Caco-2 (cell line): ENCODE results near the gene RUNX1. TPM values are rescaled to one million over a fixed set of nuclear protein-coding genes. Genes with fewer than 3 reads are reported as not detected.

Experiments
- BruUV-seq: library from RNA; stranded (reverse); fragments of 400-500 nt; replicated peaks from 2 replicates; lab custom pipeline; 2021; lab: Mats Ljungman, UMichigan
- CTCF ChIA-PET: fragments of 300-600 bp; sonication (Branson Sonifier 250); formaldehyde crosslinking; loops from one replicate; lab custom pipeline; 2022; ENCODE audit warnings: antibody characterized with exemption; lab: Charles Lee
- POLR2A ChIA-PET: fragments of 300-600 bp; sonication (Branson Sonifier 250); formaldehyde crosslinking; loops from one replicate; lab custom pipeline; 2022; ENCODE audit warnings: antibody characterized with exemption; lab: Charles Lee
- DNase-seq, 2 experiments: peaks; one replicate each; pipeline versions ENCODE4 v3.0.0 to v3.0.0-alpha.2; 2020 to 2022
- H3K27me3 ChIP-seq: replicated peaks from 2 replicates; pipeline ENCODE4 v1.6.0; 2011; ENCODE audit warnings: low read length; ENCODE audit not compliant: control insufficient read depth, insufficient read depth
- H3K36me3 ChIP-seq: 2 replicates; pipeline ENCODE4 v1.5.1; 2011; ENCODE audit warnings: low read length; ENCODE audit not compliant: control insufficient read depth, insufficient read depth
- H3K4me1 ChIP-seq: fragments of 250-450 bp; sonication (Bioruptor Pico); 2 replicates; pipeline ENCODE4 v1.5.1; 2020; ENCODE audit warnings: mild to moderate bottlenecking
- H3K4me3 ChIP-seq: 2 replicates; pipeline ENCODE4 v1.5.1; 2011; ENCODE audit warnings: low read depth, mild to moderate bottlenecking, control low read depth, low read length
- H3K9me3 ChIP-seq: fragments of 250-450 bp; sonication (Bioruptor Pico); 2 replicates; pipeline ENCODE4 v1.5.1; 2020; ENCODE audit warnings: mild to moderate bottlenecking, moderate library complexity
- H3K27ac Mint-ChIP-seq: one replicate; pipeline ENCODE4 v1.8.0; 2022; ENCODE audit warnings: mixed read lengths; ENCODE audit not compliant: unreplicated experiment
- H3K27me3 Mint-ChIP-seq: one replicate; pipeline ENCODE4 v1.8.0; 2022; ENCODE audit warnings: mixed read lengths; ENCODE audit not compliant: insufficient read depth, unreplicated experiment
- H3K36me3 Mint-ChIP-seq: one replicate; pipeline ENCODE4 v1.8.0; 2022; ENCODE audit warnings: mild to moderate bottlenecking, mixed read lengths; ENCODE audit not compliant: insufficient read depth, unreplicated experiment
- H3K4me1 Mint-ChIP-seq: one replicate; pipeline ENCODE4 v1.8.0; 2022; ENCODE audit warnings: low read depth, mixed read lengths; ENCODE audit not compliant: unreplicated experiment
- H3K4me3 Mint-ChIP-seq: one replicate; pipeline ENCODE4 v1.8.0; 2022; ENCODE audit warnings: mild to moderate bottlenecking, moderate library complexity, mixed read lengths; ENCODE audit not compliant: unreplicated experiment
- H3K9me3 Mint-ChIP-seq: one replicate; pipeline ENCODE4 v1.8.0; 2022; ENCODE audit warnings: mixed read lengths; ENCODE audit not compliant: unreplicated experiment
- intact Hi-C: fragments of 100-400 bp; cut with micrococcal nuclease; formaldehyde crosslinking; loops from one replicate; pipeline ENCODE4 v1.10.0; 2022; ENCODE audit not compliant: unreplicated experiment
- total RNA-seq: library from RNA; stranded (reverse); gene quantifications from 2 replicates; pipeline ENCODE4 v1.2.3, GENCODE V29; 2022
- TF ChIP-seq, protein P1 (sequence below), 2 experiments: fragments of 200-600 bp in 1 of 2; IDR thresholded peaks; 1 replicate in 1 of 2; 2 replicates in 1 of 2; pipeline versions ENCODE4 v1.5.1 to v1.8.0; 2011 to 2022; ENCODE audit warnings: antibody characterized with exemption in 1 of 2, control low read depth in 1 of 2, inconsistent platforms in 1 of 2, low read depth in 1 of 2, low read length in 1 of 2, mild to moderate bottlenecking in 1 of 2, moderate library complexity in 1 of 2; ENCODE audit not compliant: insufficient read depth in 1 of 2, severe bottlenecking in 1 of 2, unreplicated experiment in 1 of 2

Gene RUNX1
- total RNA-seq, 1 experiment from 2014 or later: 11.7 TPM

DNA sequence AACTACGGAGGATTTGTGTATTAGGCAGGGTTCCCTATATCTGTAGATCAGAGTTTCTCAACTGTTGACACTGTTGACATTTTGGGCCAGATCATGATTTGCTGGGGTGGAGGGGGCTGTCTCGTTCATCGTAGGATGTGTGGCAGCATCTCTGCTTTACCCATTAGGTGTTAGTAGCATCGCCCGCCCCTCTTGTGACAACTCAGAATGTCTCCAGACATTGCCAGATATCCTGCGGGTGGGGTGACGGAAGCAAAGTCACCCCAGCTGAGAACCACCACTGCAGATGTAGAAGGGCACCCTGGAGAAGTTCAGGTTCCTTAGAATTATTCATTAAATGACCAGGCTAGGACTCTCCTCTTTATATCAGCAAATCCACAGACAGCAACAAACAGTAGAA lies 254.4 kb downstream of the RUNX1 start:
- Mint-ChIP-seq H3K9me3 (no peaks in the 10 kb centered on the region), H3K27me3 (no peaks in the 10 kb centered on the region), H3K27ac (peak overlapping the region; percentile 86), H3K4me3 (no peak overlapping the region), H3K36me3 (peaks cover 11% of the 10 kb centered on the region), H3K4me1 (peaks cover 38% of the 10 kb centered on the region)
- ChIA-PET POLR2A (no interaction called here), CTCF (interaction anchor here (0.9 to 3.3 kb wide), 2 partner anchors 49 to 91 kb away, joined by 4 to 18 read pairs; no protein-coding TSS in a partner anchor)
- Histone ChIP-seq H3K9me3 (no peaks in the 10 kb centered on the region), H3K27me3 (no peaks in the 10 kb centered on the region), H3K4me1 (peaks cover 38% of the 10 kb centered on the region), H3K36me3 (no peaks in the 10 kb centered on the region), H3K4me3 (no peak overlapping the region)
- intact Hi-C loops: no loop called here
- TF ChIP-seq, protein P1, sequence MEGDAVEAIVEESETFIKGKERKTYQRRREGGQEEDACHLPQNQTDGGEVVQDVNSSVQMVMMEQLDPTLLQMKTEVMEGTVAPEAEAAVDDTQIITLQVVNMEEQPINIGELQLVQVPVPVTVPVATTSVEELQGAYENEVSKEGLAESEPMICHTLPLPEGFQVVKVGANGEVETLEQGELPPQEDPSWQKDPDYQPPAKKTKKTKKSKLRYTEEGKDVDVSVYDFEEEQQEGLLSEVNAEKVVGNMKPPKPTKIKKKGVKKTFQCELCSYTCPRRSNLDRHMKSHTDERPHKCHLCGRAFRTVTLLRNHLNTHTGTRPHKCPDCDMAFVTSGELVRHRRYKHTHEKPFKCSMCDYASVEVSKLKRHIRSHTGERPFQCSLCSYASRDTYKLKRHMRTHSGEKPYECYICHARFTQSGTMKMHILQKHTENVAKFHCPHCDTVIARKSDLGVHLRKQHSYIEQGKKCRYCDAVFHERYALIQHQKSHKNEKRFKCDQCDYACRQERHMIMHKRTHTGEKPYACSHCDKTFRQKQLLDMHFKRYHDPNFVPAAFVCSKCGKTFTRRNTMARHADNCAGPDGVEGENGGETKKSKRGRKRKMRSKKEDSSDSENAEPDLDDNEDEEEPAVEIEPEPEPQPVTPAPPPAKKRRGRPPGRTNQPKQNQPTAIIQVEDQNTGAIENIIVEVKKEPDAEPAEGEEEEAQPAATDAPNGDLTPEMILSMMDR (IDR thresholded peaks at IDR 0.05; ENCODE audit: insufficient read depth in 1 of 2, low read depth in 1 of 2, low read length in 1 of 2, severe bottlenecking in 1 of 2, unreplicated experiment in 1 of 2): no peak
- DNase-seq: no peak
- no TSS peak for BruUV-seq

- H3K4me3 ChIP-seq: no peak overlapping the region
- ChIA-PET POLR2A (no interaction called here), CTCF (no interaction called here)
- intact Hi-C loops: no loop called here
- BruUV-seq: no TSS peak
- Mint-ChIP-seq H3K36me3 (peaks cover 5% of the 10 kb centered on the region), H3K27ac (no peak overlapping the region), H3K4me3 (no peak overlapping the region), H3K9me3 (no peaks in the 10 kb centered on the region), H3K4me1 (peaks cover 32% of the 10 kb centered on the region), H3K27me3 (no peaks in the 10 kb centered on the region)
- TF ChIP-seq, protein P1 (IDR thresholded peaks at IDR 0.05; ENCODE audit: insufficient read depth in 1 of 2, low read depth in 1 of 2, low read length in 1 of 2, severe bottlenecking in 1 of 2, unreplicated experiment in 1 of 2): no peak
- no peak for DNase-seq
- H3K36me3 ChIP-seq: no peaks in the 10 kb centered on the region
- no peaks in the 10 kb centered on the region for H3K9me3 ChIP-seq
- peaks cover 35% of the 10 kb centered on the region for H3K4me1 ChIP-seq
- H3K27me3 ChIP-seq: no peaks in the 10 kb centered on the region
Observed at GRCh38 chr21:34793471-34793870, 255.6 kb downstream of the RUNX1 start.

DNA sequence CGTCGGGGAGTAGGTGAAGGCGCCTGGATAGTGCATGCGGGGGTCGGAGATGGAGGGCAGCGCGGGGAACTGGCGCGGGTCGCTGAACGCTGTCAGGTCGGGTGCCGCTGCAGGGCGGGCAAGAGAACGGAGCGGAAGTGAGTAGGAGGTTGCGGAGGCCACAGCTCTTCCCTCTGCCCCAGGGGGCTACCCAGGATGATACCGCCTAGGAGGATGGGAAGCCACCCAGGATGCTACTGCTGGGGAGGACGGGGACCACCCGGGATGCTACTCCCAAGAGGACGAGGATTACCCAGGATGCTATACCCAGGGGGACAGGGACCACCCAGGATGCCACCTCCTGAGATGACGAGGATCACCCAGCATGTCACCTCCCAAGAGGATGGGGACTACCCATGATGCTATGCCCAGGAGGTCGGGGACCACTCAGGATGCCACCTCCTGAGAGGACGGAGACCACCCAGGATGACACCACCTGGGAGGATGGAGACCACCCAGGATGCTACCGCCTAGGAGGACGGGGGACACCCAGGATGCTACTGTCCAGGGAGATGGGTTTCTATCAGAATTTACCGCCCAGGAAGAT lies 256.5 kb downstream of the RUNX1 start:
- H3K9me3 ChIP-seq: no peaks in the 10 kb centered on the region
- H3K27me3 ChIP-seq: no peaks in the 10 kb centered on the region
- Mint-ChIP-seq H3K4me1 (peaks cover 32% of the 10 kb centered on the region), H3K27me3 (no peaks in the 10 kb centered on the region), H3K36me3 (peaks cover 5% of the 10 kb centered on the region), H3K27ac (no peak overlapping the region), H3K4me3 (no peak overlapping the region), H3K9me3 (no peaks in the 10 kb centered on the region)
- H3K36me3 ChIP-seq: no peaks in the 10 kb centered on the region
- CTCF ChIA-PET: no interaction called here
- TF ChIP-seq, protein P1 (IDR thresholded peaks at IDR 0.05; ENCODE audit: insufficient read depth in 1 of 2, low read depth in 1 of 2, low read length in 1 of 2, severe bottlenecking in 1 of 2, unreplicated experiment in 1 of 2): no peak
- POLR2A ChIA-PET: interaction anchor here (0.6 kb wide), 1 partner anchor 49 kb away, joined by 3 read pairs; no protein-coding TSS in a partner anchor
- intact Hi-C loops: no loop called here
- no TSS peak for BruUV-seq
- no peak overlapping the region for H3K4me3 ChIP-seq
- no peak for DNase-seq
- H3K4me1 ChIP-seq: peaks cover 33% of the 10 kb centered on the region
